Activated CD4-positive, alpha-beta T cell treated with anti-CD3 and anti-CD28 coated beads for 36 hours (primary cell): ENCODE measurements around the gene MBNL2. TPM values are rescaled to one million over a fixed set of nuclear protein-coding genes. Genes with fewer than 3 reads are reported as not detected.

Experiments
- ATAC-seq: fragments of 200-7000 bp; cut with Tn5 transposase; one replicate; pipeline ENCODE4 v1.10.0; 2021; ENCODE audit warnings: mild to moderate bottlenecking, moderate library complexity
- CTCF ChIA-PET: fragments of 350-600 bp; sonication (Branson Sonifier 250); formaldehyde crosslinking; loops from one replicate; lab custom pipeline; 2021; ENCODE audit warnings: antibody characterized with exemption; lab: Charles Lee
- POLR2A ChIA-PET: fragments of 350-600 bp; sonication (Branson Sonifier 250); formaldehyde crosslinking; loops from one replicate; lab custom pipeline; 2021; ENCODE audit warnings: antibody characterized with exemption, inconsistent platforms; lab: Charles Lee
- DNase-seq: peaks from one replicate; pipeline ENCODE4 v3.0.0-alpha.2; 2020
- H3K27ac Mint-ChIP-seq: one replicate; pipeline ENCODE4 v1.8.0; 2021; ENCODE audit warnings: mixed read lengths
- H3K27me3 Mint-ChIP-seq: one replicate; pipeline ENCODE4 v1.8.0; 2021; ENCODE audit warnings: mixed read lengths
- H3K36me3 Mint-ChIP-seq: one replicate; pipeline ENCODE4 v1.8.0; 2021; ENCODE audit warnings: low read depth, mixed read lengths
- H3K4me1 Mint-ChIP-seq: one replicate; pipeline ENCODE4 v1.8.0; 2021; ENCODE audit warnings: mixed read lengths
- H3K4me3 Mint-ChIP-seq: one replicate; pipeline ENCODE4 v1.8.0; 2021; ENCODE audit warnings: mild to moderate bottlenecking, moderate library complexity, mixed read lengths
- H3K9me3 Mint-ChIP-seq: one replicate; pipeline ENCODE4 v1.8.0; 2021; ENCODE audit warnings: low read depth, mixed read lengths
- intact Hi-C, 2 experiments: fragments of 100-400 bp; cut with DNase I in 1 of 2; cut with micrococcal nuclease in 1 of 2; formaldehyde crosslinking; loops; one replicate each; pipeline versions ENCODE4 v1.14.2 to v1.15.1; 2022 to 2024; cut with DNase I, micrococcal nuclease
- total RNA-seq, 2 experiments: library from RNA; stranded (reverse); gene quantifications; one replicate each; pipeline ENCODE4 v1.2.3, GENCODE V29; 2021

Gene MBNL2
- total RNA-seq, 2 experiments from 2014 or later: 16.7 to 24.5 TPM

- no peaks in the 10 kb centered on the region for H3K9me3 Mint-ChIP-seq
- peaks cover 20% of the 10 kb centered on the region for H3K4me1 Mint-ChIP-seq
- intact Hi-C loops: loop anchor here (5.0 to 10.0 kb wide), 2 partner anchors 98 to 1136 kb away; partner anchors contain the start of gene STK24 (in 1 of the 2)
- POLR2A ChIA-PET: no interaction called here
- H3K4me3 Mint-ChIP-seq: no peak overlapping the region
- CTCF ChIA-PET: interaction anchor here (1.2 kb wide), 1 partner anchor 11 kb away, joined by 3 read pairs; no protein-coding TSS in a partner anchor
- DNase-seq (no peak), ATAC-seq (no peak)
- H3K36me3 Mint-ChIP-seq: peaks cover 2% of the 10 kb centered on the region
- no peaks in the 10 kb centered on the region for H3K27me3 Mint-ChIP-seq
- no peak overlapping the region for H3K27ac Mint-ChIP-seq
Measured at GRCh38 chr13:97438856-97439595, 216.9 kb downstream of the MBNL2 start.

- H3K36me3 Mint-ChIP-seq: peaks cover 6% of the 10 kb centered on the region
- H3K9me3 Mint-ChIP-seq: no peaks in the 10 kb centered on the region
- no peak for ATAC-seq
- no peak overlapping the region for H3K27ac Mint-ChIP-seq
- no peak for DNase-seq
- no peaks in the 10 kb centered on the region for H3K27me3 Mint-ChIP-seq
- ChIA-PET POLR2A (interaction anchor here (0.6 kb wide), 2 partner anchors 12 to 142 kb away, joined by 3 read pairs; no protein-coding TSS in a partner anchor), CTCF (interaction anchor here (1.2 kb wide), 1 partner anchor 9 kb away, joined by 3 read pairs; no protein-coding TSS in a partner anchor)
- intact Hi-C loops: no loop called here
- no peak overlapping the region for H3K4me3 Mint-ChIP-seq
- H3K4me1 Mint-ChIP-seq: peaks cover 14% of the 10 kb centered on the region
Measured at GRCh38 chr13:97440598-97441170, 218.6 kb downstream of the MBNL2 start.

GRCh38 chr13:97441368-97441767, 219.2 kb downstream of the MBNL2 start:
- intact Hi-C loops: no loop called here
- no peak overlapping the region for H3K4me3 Mint-ChIP-seq
- POLR2A ChIA-PET: interaction anchor here (0.6 kb wide), 1 partner anchor 198 kb away, joined by 5 read pairs; no protein-coding TSS in a partner anchor
- CTCF ChIA-PET: no interaction called here
- peaks cover 6% of the 10 kb centered on the region for H3K36me3 Mint-ChIP-seq
- no peak overlapping the region for H3K27ac Mint-ChIP-seq
- no peaks in the 10 kb centered on the region for H3K9me3 Mint-ChIP-seq
- H3K27me3 Mint-ChIP-seq: no peaks in the 10 kb centered on the region
- DNase-seq: no peak
- no peak for ATAC-seq
- H3K4me1 Mint-ChIP-seq: peaks cover 7% of the 10 kb centered on the region

Other genes starting within 250 kb of the MBNL2 start
- gene OXGR1, start 227.9 kb upstream of the MBNL2 start, total RNA-seq: not detected
- 10 to 100 TPM; 12.3 to 15.5 TPM for gene RAP2A, start 211.8 kb downstream of the MBNL2 start, total RNA-seq